Erythroblast (primary cell): Measurements from ENCODE around the gene FMNL3.

Experiments
- DNase-seq, 2 experiments: peaks; one replicate each; lab custom pipeline; 2025; lab: John Stamatoyannopoulos, UW
- GATA1 ChIP-seq: IDR thresholded peaks from 2 replicates; pipeline ENCODE4 v1.6.1; 2011; ENCODE audit warnings: low read depth, mild to moderate bottlenecking, control low read depth, low read length, moderate library complexity
- POLR2A ChIP-seq: IDR thresholded peaks from 2 replicates; pipeline ENCODE4 v1.6.1; 2011; ENCODE audit warnings: mild to moderate bottlenecking, low read length

FMNL3 gene

DNA sequence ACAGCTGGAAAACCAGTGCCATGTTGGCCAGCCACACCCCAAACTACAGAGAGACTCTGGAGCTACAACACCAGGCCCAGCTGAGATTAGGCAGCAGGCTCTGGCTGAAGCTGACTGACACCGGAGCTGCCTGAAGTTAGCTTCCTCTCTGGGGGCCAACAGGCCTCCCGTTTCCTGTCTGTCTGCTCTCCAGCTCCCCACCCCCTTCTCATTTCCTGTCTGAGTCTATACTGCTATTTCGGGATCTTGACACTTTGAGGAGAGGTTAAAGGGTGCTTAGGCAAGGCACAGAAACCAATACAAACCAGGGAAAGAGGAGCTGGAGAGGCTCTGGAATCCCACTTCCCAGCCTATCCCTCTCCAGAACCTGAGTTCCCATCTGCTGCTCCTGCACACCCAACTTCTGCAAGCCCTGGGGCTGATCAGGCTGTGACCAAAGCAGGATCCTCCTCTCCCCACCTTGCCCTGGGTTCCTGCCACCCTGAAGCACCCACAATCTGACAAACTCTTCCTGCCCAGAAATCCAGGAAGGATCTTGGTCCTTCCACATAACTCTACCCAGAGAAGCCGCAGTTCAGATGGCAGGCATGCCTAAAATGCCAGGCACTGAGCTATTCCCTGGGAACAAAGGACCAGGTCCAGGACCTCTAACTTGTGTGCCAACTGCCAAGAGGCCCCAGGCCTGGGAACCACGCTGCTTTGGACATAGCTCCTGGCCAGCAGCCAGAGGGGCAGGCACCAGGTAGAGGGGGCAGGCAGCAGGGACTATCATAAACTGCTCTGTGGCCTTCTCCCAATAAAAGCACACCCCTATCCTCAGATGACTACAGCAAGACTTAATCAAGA lies 44.0 kb downstream of the FMNL3 start:
- no peak for TF ChIP-seq POLR2A
- TF ChIP-seq GATA1 = no peak
- no peak for DNase-seq

DNA sequence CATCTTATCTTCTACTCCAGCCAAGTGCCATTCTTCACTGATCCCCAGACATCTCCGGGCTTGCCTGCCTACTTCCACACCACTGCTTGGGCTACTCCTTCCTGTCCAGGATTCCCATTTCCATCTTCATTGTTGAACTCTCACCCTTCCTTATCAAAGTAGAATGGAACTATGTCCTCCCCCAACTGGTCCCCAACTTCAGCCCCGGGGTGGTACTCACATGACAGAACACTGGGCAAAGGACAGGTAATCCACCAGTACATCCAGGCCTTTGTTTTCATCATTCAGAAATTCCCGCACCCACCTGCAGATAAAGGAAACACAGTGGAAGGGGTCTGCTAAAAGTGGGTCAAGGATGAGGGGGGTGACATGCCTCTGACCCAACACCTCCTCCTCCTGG lies 45.5 kb downstream of the FMNL3 start:
- DNase-seq = no peak
- TF ChIP-seq GATA1 (no peak), POLR2A (no peak)

DNA sequence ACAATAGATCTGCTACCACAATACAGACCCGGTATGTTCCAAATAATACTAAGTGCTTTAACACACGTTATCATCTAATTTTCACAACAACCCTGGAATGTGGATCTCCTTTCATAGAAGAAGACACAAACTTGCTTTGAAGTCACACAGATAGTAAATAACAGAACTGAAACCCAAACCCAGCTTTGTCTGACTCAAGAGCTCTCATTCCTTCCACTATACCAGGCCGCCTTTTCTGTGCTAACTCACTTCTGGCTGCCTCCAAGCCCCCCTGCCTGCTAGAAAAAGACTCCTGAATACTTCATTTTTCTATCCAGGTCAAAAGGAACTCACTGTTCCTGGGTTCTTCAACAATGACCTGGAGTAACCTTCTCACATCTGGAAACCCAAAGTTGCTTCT lies 46.0 kb downstream of the FMNL3 start:
- no peak for DNase-seq
- TF ChIP-seq GATA1 (no peak), POLR2A (no peak)

DNA sequence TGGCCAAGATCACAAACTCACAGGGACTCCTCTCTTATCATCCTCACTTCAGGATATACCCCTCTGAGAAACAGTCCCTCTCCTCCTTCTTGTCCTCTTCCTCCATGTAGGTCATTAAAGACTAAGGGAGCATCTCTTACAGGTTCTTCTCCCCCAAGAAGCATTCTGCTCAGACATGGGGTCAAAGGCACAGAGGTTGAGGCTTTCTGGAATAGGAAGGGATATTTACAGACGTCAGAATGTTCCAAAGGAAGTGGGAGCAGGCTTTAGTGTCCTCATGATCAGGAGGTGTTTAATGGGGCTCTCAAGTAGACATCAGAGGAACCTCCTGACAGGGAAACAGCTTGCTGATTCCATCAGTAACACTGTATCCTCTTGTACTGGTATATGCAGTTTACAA lies 47.5 kb downstream of the FMNL3 start:
- no peak for TF ChIP-seq POLR2A
- TF ChIP-seq GATA1 = no peak
- no peak for DNase-seq

DNA sequence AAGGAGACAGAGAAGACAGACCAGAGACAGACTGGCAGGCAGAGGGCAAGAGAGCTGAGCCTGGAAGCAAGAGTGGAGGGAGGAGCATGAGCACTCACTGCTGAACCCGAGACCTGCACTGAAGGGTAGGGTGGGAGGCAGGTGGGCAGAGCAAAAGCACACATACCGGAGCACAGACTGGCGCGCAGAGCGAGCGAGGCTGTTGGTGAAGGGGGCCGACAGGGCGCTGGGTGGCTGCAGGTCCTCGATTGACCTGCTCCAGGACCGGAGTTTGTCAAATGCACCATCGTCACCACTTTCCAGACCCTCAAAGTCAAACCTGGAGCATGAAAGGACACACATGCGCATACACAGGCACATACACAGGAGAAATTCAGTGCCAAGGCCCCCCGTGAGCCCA lies 48.9 kb downstream of the FMNL3 start:
- TF ChIP-seq POLR2A (no peak), GATA1 (no peak)
- DNase-seq = no peak

DNA sequence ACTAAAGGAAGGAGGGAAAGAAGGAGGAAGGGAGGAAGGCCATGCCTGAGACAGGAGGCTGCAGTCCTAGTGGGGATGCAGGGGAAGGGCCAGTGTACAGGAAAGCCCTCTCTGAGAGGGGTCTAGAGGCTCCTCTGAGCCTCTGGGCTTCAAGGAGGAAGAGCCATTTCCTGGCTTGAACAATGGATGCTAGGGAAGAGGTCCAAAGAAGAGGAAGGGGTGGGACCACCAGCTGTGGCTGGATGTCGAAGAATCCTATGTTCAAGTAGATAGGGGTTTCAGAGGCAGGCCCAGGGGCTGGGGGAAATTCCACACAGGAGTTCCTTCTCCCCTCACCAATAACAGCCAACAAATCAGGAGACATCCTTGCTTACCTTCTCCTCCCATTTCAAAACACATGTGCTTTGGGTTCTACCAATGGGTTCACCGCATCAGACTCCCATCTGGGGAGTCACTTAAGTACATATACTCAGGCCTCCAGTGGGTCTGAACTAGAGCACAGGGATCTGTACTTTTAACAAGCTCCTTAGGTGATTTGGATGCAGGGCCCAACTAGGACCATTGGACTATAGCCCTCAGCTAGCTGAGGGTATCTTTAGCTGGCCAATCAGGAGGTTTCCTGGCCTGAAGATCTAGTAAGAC lies 51.5 kb downstream of the FMNL3 start:
- TF ChIP-seq POLR2A (no peak), GATA1 (no peak)
- DNase-seq = no peak

DNA sequence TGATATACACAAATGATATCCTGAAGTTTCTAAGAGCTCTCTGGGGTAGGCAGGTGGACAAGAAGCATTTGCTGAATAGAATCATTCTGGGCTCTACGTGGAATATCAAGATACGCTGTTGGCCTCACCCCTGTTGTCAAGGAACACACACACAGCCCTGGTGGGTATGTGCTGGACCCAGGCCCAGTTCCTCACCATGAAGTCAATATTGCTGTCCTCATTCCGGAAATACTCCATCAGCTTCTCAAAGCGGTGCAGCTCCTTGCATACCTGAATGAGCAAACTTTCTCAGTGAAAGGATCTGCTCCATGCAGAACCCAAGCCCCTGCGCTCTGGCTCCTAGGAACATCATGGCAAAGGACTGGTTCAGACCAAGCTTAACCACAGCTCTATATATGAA lies 52.5 kb downstream of the FMNL3 start:
- TF ChIP-seq GATA1 (no peak), POLR2A (no peak)
- no peak for DNase-seq

DNA sequence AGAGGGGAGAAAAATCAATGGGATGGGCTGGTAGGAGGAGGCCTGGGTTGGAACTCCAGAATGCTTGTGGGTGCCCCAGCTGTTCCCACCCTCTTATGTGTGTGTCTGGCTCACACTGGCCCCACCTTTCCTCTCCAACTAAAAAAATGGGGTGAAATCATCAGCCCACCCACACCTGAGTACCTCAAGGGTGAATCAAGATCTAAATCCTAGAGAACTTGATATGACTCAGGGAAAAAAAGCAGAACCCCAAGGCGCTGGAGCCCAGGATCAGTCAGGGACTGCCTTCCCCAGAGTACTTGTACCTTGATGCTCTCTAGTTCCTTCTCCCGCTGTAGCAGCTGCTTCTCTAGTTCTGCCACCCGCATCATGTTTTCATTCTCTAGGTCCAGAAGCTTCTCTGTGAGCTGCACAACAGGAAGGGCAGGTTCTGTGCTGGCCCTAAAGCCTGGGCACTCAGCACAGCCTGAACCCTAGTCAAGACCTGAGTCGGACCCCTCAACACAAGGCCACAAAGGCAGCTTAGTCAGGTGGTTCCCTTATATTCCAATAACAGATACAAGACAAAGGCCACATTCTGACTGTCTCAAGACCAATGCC lies 54.2 kb downstream of the FMNL3 start:
- DNase-seq = no peak
- TF ChIP-seq POLR2A (no peak), GATA1 (no peak)

DNA sequence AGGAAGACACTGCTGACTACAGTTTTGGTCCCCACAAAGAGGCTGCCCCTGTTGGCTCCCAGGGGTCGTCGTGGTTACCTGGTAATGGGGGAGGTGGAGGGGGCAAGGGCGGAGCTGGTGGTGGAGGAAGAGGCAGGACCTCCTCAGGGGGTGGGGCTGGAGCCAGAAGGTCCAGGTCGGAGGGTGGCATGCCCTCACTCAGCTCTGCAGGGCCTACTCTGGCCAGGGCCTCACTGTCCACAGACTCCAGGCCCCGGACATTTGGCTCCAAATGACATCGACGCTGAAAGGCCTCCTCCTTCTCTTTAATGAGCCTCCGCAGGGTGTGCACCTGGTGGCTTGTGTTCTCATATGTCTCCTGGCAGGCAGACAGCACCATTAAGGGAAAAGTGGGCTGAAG lies 55.4 kb downstream of the FMNL3 start:
- DNase-seq = no peak
- TF ChIP-seq GATA1 (no peak), POLR2A (no peak)

DNA sequence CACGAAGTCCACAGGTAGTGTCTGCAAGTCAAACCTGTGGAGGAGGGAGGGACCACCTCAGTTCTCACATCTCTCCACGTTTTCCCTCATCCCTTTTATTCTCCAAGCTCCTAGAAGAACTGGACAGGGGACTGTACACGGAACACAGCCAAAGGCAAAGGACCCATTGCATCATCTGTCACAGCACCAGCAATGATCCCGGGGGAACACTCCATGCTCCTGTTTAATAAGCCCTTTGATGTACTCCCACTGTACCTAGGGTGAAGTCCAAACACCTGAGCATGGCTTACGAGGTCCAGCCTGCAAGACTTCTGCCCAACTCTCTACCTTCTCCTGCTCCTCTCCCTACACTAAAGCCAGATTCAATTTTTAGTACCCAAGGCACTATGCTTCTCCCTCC lies 57.3 kb downstream of the FMNL3 start:
- DNase-seq = no peak
- TF ChIP-seq POLR2A (no peak), GATA1 (no peak)

DNA sequence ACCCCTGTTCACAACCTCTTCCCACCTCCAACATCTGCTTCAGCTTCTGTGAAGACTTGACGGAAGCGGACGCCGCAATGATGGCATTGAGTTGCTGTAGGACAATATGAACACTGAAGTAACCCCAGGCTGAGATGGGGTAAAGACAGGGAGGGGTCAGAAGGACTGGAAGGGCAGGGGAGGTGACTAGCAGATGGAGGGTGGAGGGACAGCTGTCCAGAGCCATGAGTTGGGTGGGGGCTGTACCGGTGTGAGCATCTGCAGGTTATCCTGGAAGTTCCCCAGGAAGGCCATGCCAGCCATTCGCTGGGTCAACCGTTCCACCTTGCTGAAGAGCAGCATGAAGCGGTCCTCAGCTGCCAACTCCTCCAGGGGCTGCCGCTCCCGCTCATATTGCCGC lies 57.8 kb downstream of the FMNL3 start:
- TF ChIP-seq POLR2A = no peak
- no peak for TF ChIP-seq GATA1
- no peak for DNase-seq

DNA sequence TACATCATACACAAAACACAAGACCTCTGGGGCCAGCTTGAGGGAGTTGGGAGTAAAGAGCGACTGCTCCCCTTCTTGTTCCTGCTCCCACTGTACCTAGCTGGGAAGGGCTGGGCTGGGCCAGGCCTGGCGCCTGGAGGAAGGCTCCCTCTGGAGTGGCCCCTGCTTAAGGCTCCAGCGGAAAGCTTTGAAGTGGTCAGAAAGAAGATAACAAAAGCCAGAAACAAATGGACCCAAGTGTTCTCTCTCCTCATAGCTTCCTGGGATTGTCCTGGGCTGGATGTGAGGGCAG lies 58.5 kb downstream of the FMNL3 start:
- TF ChIP-seq GATA1 (no peak), POLR2A (no peak)
- DNase-seq = no peak

DNA sequence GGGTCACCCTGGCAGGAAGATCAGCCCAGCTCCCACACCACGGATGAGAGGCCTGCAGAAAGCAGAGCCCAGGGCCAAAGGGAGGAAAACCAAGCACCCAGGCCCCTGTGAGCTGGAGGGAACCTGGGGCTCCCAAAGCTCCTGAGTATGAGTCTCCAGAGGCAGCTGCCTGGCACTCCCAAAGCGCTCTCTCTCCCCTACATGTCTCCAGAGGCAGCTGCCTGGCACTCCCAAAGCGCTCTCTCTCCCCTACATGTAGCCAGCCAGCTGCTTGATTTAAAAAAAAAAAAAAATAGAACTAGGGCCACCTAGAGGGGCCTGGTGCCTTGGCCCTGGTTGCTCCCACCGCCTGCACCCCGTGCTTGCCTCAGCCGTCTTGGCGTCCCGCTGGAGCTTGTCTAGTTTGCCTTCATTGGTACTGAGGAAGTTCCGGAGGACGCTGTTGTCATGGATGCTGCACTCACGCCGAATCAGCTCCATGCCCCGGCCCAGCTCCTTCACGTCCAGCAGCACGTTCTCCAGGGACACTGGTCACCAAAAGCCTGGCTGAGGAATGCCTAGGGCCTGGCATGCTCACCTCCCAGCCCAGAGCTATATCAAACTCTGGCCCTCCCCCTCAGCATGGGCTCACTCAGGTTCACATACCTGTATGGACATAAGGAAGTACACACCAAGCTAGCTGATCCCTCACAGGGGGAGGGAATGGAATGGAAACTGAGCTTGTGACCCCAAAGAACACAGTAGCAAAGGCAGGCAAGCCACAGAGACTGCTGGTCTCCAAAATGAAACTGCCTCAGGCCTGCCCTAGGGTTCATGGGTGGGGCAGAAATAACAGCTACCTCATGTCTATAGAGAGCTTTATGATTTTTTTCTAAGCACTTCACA lies 59.1 kb downstream of the FMNL3 start:
- TF ChIP-seq GATA1 = no peak
- no peak for TF ChIP-seq POLR2A
- peak in 1 of 2 experiments; percentile 18 for DNase-seq
